Activated naive CD4-positive, alpha-beta T cell treated with anti-CD3 and anti-CD28 coated beads, Interleukin-2, amount 50 U/mL, for 72 hours (primary cell): ENCODE measurements around the gene CFAP61. TPM values are rescaled to one million over a fixed set of nuclear protein-coding genes. Genes with fewer than 3 reads are reported as not detected.

Source experiments
- ATAC-seq, 2 donors: fragments of 150-1000 bp; cut with Tn5 transposase; 2 replicates each; pipeline ENCODE4 v1.10.0; 2021; ENCODE audit warnings: mild to moderate bottlenecking in 2 of 2, moderate library complexity in 2 of 2
- DNase-seq, 2 donors: peaks; one replicate each; pipeline ENCODE4 v3.0.0; 2021 to 2022; ENCODE audit warnings: low spot score in 2 of 2
- H3K27ac Mint-ChIP-seq, 2 donors: one replicate each; pipeline ENCODE4 v1.8.0; 2022; ENCODE audit warnings: mild to moderate bottlenecking in 2 of 2, mixed read lengths in 2 of 2
- H3K36me3 Mint-ChIP-seq, 2 donors: one replicate each; pipeline ENCODE4 v1.8.0; 2022; ENCODE audit warnings: mixed read lengths in 2 of 2
- H3K9me3 Mint-ChIP-seq, 2 donors: one replicate each; pipeline ENCODE4 v1.8.0; 2022; ENCODE audit warnings: mixed read lengths in 2 of 2
- total RNA-seq, 2 donors: library from RNA; stranded (reverse); gene quantifications; one replicate each; pipeline ENCODE4 v1.2.3, GENCODE V29; 2022

The CFAP61 gene
- total RNA-seq, 2 donors from 2014 or later, result 0.41 TPM; not detected in 1

DNA sequence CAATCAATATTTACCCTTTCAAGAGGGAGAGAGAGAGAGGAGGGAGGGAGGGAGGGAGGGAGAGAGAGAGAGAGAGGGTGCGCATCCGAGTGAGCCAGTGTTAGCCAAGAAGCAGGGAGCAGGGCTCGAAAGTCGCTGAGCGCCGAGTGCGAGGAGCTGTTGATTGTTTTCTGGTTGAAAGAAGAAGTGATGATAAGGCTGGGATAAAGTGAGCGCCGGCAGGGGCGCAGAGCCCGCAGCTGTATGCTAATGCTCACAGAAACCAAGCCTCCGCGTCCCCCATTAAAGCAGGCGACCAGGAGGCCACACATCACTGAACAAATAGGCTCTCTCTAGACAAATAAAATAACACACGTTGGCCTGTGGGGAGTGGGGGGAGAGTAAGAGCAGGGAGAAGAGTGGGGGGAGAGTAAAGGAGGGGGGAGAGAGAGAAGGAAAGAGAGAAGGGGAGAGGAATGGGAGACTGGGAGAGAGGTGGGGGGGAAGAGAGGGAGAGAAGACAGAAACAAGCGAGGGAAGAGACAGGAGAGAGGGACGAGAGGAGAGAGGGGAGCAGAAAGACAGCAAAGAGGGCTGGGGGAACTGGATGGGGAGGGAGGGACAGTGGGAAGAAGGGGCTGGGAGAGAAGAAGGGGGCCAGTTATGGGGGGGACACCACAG, 310.6 kb downstream of the CFAP61 start:
- ATAC-seq, result no peak
- Mint-ChIP-seq H3K27ac (no peak overlapping the region), H3K9me3 (no peaks in the 10 kb centered on the region), H3K36me3 (no peaks in the 10 kb centered on the region)
- no peak for DNase-seq

DNA sequence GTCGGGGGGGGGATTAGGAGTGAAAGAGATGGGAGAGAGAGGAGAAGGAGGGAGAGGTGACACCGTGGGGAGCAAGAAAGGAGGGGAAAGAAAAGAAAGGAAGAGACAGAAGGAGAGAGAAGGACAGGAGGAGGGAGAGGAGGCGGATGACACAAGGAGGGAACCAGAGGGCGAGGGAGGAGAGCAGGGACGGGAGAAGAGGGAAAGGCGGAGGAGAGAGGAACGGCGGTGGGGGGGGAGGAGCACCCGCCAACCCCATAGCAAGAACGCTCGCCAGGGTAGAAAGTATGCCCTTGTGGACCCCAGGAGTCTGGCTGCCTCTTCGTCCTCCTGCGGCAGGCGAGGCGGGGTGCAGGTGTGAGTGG, 311.1 kb downstream of the CFAP61 start:
- DNase-seq (no peak), ATAC-seq (no peak)
- Mint-ChIP-seq H3K36me3 (no peaks in the 10 kb centered on the region), H3K27ac (no peak overlapping the region), H3K9me3 (no peaks in the 10 kb centered on the region)

DNA sequence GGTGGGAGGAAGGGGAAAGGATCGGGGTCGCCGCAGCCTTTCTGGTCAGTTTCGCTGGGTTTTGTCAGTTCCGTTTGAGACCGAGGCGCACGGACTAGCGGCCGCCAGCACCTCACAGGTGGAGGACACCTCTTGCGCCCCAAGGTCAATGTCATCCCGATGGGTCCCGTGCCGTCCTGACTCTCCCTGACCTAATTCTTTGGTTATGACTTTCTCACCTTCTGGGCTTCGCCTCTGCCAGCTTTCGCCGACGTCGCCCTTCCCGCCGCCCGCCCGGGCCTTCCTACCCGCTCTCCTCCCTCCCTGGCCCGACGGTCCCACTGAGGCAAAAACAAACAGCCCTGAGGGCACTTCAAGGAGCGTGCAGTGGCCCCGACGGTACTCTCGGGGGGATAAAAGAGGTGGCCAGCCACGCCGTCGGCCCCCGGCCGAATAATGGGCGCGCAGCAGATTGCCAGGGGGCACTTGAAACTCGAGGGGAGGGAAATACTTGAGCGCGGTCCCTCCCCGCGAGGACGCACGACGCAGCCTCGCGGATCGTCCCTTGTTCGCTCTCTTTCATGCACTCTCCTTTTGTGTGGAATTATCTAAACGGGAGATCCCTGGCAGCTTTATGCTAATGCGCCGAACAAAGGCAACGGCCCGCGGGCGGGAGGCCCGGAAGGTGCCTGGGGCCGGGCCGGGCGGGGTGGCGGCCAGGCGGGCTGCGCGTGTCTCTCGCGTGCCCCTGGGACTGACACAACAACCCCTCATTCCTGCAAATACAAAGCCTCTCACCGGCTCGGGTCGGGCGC, 311.7 kb downstream of the CFAP61 start:
- no peaks in the 10 kb centered on the region for H3K36me3 Mint-ChIP-seq
- no peak for DNase-seq

DNA sequence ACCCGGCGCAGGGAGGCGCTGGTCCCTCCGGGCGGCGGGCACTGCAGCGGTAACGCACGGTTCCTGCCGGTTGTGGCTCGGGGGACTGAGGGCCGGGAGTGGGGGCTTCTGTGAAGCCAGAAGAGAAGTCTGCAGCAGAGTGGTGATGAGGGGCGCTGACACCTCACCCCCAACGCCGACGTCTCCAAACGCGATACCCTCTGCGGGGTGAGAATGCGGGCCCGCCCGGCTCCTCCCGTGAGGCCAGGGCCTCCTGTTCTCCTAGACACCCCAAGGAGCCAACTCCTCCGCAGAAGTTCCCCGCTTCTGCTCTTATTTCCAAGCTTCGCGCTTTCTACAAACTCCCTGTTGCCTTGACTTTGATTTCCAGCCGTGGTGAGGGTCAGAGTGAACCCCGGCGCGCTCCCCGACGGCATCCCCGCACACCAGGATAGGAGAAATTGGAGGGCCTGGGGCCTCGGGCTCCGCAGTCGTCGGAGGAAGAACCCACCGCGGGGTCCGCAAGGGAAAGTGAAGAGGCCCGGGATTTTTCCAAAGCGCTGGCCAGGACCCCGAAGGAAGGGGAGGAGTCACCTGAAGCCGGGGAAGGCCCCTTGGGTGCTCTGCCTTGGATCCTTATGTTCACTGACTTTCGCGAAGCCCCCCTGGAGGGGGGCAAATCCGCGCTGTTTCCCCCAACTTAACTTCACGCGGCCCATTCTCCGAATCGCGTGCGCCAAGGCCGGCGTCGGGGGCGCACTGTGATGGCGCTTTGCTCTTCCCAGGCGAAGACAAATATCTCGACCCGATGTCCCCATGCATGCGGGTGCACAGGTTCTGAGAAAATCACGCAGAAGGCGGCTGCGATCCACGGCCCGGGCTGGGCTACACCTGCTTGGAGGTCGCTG, 312.5 kb downstream of the CFAP61 start:
- no peak for ATAC-seq
- Mint-ChIP-seq H3K36me3 (peaks cover 0 to 2% of the 10 kb centered on the region in 2 donors), H3K9me3 (no peaks in the 10 kb centered on the region), H3K27ac (no peak overlapping the region)
- DNase-seq, result peak in 1 of 2 donors; percentile 26

More for the DNA sequence above, 311.7 kb downstream of the CFAP61 start:
- Mint-ChIP-seq H3K9me3 (no peaks in the 10 kb centered on the region), H3K27ac (peak overlapping the region in 1 of 2 donors; percentile 22)
- ATAC-seq, result no peak

DNA sequence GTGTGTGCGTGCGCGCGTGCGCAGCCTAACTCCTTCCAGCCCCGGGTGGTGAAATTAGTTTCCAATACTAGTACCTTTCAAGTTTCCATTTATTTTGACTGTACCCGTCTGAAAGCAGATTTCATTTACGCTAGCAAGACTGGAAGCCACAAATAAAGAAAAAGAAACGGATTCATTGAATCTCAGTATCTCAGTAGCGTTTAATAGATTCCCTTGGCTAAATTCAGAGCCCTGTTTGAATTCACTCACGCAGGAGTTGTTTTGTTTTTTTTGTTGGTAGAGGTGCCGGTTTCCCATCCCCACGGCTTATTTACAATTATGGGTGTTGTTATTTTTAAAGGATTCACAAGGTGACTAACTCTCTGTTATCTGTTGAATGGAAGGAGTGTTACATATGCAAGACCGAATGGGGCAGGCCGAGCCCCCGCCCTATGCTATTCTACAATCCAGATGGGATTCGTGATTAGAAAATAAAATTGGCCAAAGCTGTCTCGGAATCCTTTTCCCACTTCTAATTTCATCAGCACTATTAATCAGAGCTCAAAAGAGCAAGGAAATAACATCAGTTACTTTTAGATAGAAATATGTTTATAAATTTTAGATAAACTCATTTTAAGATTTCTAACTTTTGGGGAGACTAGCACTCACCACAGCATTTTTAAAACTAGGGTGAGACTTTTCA, 313.3 kb downstream of the CFAP61 start:
- Mint-ChIP-seq H3K27ac (no peak overlapping the region), H3K9me3 (no peaks in the 10 kb centered on the region), H3K36me3 (peaks cover 0 to 7% of the 10 kb centered on the region in 2 donors)
- no peak for DNase-seq
- peak in 1 of 2 donors; percentile 32 for ATAC-seq

DNA sequence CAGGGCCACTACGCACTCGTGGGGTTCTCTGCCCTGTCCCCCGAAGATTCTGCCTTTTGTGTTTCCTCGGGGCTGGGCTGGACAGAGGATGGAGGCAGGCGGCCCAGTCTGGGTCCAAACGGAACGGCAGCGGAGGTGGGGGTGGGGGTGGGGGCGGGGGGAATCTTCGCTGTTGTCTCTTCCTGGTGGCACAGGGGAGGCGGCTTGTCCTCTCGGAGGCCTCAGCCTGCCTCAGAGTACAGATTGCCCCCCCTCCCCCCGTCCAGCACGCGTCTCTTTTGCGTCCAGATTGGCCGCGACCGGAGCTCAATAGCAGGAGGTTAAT, 314.2 kb downstream of the CFAP61 start:
- ATAC-seq, result no peak

DNA sequence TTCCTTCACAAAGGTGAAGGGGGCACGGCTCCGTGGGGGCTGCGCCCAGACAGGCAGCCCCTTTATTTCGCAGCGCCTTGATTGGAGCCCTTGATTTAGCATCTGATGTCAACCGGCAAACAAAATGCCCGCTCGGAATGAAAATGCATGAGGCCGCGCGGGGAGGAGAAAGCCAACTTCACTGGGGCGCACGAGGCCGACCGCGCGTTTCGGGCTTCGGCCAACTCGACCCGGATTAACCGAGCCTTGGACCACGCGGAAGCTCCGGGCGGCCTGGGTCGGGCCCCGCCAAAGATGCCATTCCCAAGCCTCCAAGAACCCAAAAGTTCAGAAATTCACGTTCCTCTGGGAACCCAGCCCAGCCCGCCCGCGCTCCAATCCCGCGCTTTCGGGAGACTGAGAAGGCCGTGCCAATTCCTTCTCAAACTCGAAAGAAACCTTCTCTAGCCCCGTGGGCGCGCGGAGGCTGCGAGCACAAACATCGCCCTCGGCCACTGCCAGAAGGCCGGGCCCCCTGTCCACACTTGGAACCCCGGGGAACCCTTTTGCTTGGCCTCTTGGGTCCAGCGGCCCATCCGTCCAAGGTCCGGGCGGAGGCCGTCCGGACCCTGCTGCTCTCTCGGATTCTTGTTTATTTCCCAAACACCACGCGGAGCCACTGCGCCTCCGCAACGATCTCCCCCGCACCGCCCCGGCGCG, 314.7 kb downstream of the CFAP61 start:
- ATAC-seq (no peak), DNase-seq (no peak)
- Mint-ChIP-seq H3K9me3 (no peaks in the 10 kb centered on the region), H3K36me3 (peaks cover 0 to 16% of the 10 kb centered on the region in 2 donors), H3K27ac (no peak overlapping the region)

More for the DNA sequence above, 314.2 kb downstream of the CFAP61 start:
- peaks cover 0 to 13% of the 10 kb centered on the region in 2 donors for H3K36me3 Mint-ChIP-seq
- H3K9me3 Mint-ChIP-seq, result no peaks in the 10 kb centered on the region
- no peak overlapping the region for H3K27ac Mint-ChIP-seq
- no peak for DNase-seq

DNA sequence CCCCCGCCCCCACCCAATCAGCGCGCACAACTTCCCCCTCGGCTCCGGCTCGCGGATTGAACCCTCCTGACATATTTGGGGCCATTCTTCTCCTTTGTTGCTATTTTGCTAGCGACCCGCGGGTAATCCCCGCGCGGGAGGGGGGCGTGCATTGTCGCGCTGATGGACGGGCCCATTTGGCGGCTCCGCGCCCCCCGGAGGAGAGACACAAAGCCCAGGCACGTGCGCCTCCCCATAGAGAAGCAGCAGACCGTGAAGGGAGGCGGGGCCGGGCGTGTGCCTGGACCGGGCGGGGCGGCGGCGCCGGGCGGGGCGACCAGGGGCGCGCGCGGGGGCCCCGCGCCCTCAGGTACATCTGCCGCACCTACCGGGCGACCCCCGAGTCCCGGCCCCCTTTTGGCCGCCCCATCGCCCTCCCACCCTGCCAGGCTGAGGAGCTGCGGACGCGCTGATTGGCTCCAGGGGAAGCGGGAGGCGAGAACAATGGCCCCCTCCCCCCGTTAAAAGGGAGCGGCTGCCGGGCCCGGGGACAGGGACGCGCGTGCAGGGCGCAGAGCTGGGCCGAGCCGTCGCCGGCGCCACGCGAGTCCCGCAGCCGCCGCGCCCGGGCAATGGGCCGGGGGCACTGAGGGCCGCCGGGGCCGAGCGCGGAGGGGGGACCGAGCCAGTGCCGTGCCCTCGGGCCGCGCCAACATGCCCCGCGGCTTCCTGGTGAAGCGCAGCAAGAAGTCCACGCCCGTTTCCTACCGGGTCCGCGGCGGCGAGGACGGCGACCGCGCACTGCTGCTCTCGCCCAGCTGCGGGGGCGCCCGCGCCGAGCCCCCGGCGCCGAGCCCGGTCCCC, 315.5 kb downstream of the CFAP61 start, which contains the start of gene INSM1:
INSM1 (plus strand) TSS at position 530 of the 843 bp plus-strand sequence; CDS start at position 694, 164 bp downstream.
- peak; percentile 26 to 27 for ATAC-seq
- DNase-seq, result peak in 1 of 2 donors; percentile 13
- Mint-ChIP-seq H3K36me3 (peaks cover 0 to 20% of the 10 kb centered on the region in 2 donors), H3K9me3 (no peaks in the 10 kb centered on the region), H3K27ac (peak within 1 kb of the TSS in 1 of 2 donors; percentile 72)

DNA sequence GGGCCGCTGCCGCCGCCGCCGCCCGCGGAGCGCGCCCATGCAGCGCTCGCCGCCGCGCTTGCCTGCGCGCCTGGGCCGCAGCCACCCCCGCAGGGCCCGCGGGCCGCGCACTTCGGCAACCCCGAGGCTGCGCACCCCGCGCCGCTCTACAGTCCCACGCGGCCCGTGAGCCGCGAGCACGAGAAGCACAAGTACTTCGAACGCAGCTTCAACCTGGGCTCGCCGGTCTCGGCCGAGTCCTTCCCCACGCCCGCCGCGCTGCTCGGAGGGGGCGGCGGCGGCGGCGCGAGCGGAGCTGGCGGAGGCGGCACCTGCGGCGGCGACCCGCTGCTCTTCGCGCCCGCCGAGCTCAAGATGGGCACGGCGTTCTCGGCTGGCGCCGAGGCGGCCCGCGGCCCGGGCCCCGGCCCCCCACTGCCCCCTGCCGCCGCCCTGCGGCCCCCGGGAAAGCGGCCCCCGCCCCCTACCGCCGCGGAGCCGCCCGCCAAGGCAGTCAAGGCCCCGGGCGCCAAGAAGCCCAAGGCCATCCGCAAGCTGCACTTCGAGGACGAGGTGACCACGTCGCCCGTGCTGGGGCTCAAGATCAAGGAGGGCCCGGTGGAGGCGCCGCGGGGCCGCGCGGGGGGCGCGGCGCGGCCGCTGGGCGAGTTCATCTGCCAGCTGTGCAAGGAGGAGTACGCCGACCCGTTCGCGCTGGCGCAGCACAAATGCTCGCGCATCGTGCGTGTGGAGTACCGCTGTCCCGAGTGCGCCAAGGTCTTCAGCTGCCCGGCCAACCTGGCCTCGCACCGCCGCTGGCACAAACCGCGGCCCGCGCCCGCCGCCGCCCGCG, 316.3 kb downstream of the CFAP61 start:
- peak; percentile 43 to 44 for ATAC-seq
- DNase-seq, result peak in 1 of 2 donors; percentile 20
- H3K36me3 Mint-ChIP-seq, result peaks cover 0 to 20% of the 10 kb centered on the region in 2 donors
- H3K27ac Mint-ChIP-seq, result no peak overlapping the region
- no peaks in the 10 kb centered on the region for H3K9me3 Mint-ChIP-seq

DNA sequence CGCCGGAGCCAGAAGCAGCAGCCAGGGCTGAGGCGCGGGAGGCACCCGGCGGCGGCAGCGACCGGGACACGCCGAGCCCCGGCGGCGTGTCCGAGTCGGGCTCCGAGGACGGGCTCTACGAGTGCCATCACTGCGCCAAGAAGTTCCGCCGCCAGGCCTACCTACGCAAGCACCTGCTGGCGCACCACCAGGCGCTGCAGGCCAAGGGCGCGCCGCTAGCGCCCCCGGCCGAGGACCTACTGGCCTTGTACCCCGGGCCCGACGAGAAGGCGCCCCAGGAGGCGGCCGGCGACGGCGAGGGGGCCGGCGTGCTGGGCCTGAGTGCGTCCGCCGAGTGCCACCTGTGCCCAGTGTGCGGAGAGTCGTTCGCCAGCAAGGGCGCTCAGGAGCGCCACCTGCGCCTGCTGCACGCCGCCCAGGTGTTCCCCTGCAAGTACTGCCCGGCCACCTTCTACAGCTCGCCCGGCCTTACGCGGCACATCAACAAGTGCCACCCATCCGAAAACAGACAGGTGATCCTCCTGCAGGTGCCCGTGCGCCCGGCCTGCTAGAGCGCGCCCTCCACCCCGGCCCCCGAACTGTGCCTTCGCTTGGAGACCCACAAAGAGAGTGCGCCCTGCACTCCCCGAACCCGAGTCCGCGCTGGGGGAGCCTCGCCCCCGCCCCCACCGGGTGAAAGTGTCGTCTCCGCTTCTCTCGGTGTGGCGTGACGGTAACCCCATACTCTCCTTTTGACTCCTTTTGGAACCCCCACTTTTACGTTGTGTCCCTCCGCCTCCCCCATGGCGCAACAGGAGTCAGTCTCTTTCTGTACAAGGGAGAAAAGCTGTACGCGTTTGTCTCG, 317.1 kb downstream of the CFAP61 start:
- Mint-ChIP-seq H3K9me3 (no peaks in the 10 kb centered on the region), H3K36me3 (peaks cover 0 to 20% of the 10 kb centered on the region in 2 donors), H3K27ac (no peak overlapping the region)
- peak; percentile 38 to 46 for ATAC-seq
- DNase-seq, result peak in 1 of 2 donors; percentile 38

DNA sequence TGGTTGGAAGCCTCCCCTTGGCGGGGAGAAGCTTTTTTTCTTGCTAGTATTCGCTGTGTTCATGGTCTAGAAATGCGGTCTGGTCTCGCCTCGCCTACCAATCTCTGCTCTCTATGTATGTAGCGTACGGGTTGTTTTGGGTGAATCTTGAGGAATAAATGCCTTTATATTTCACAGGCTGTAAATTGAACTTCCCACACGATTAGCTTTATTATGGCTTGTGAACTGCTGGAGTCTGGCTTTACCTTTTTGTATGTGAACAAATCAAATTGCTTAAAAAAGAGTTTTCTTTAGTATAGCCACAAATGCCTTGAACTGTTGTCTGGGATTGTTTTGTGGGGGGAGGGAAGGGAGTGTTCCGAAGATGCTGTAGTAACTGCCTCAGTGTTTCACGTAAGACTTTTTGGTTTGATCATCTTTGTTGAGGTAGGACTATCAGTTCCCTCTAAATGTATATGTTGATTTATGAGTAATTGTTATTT, 317.8 kb downstream of the CFAP61 start:
- no peaks in the 10 kb centered on the region for H3K9me3 Mint-ChIP-seq
- no peak for ATAC-seq
- no peak overlapping the region for H3K27ac Mint-ChIP-seq
- DNase-seq, result no peak
- peaks cover 0 to 20% of the 10 kb centered on the region in 2 donors for H3K36me3 Mint-ChIP-seq

DNA sequence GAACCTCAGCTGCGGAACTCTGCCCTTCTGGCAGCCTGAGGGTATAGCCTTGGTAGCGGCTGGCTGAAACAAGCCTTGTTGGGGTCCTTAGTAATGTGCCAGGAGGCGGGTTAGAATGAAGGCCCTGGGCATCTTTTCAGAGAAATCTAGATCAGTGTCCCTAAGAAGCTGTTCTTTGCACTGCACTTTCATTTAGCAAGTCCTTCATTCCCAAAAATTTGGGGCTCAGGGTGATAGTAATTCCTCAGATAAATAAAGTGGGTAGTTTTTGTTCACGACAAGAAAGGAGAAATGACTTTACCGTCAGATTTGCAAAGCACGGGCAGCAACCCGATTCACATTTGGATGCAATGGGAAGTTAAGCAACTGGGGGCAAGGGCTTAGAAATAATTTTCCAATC, 318.8 kb downstream of the CFAP61 start:
- Mint-ChIP-seq H3K36me3 (peaks cover 0 to 20% of the 10 kb centered on the region in 2 donors), H3K27ac (no peak overlapping the region), H3K9me3 (no peaks in the 10 kb centered on the region)
- DNase-seq, result no peak
- no peak for ATAC-seq

DNA sequence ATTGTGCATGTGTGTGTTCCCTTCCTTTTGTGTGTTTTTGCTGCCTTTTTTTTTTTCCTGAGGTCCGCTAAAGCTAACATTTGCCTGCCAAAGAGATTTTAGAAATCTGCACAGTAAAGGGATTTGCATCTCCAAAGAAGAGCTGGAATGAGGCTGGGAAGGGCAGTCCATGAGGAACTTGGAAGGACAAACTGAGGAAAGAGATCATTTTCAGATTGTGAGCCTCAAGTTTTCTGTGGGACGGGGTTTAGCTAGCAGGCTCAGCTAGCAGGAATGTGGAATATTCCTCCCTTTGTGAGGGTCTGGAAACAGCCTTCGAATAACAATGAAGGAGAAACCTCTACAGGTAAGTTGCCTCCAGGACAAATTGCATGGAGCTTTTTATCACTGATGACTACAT, 319.3 kb downstream of the CFAP61 start:
- peaks cover 0 to 20% of the 10 kb centered on the region in 2 donors for H3K36me3 Mint-ChIP-seq
- DNase-seq, result no peak
- H3K9me3 Mint-ChIP-seq, result no peaks in the 10 kb centered on the region
- ATAC-seq, result no peak
- H3K27ac Mint-ChIP-seq, result no peak overlapping the region
